GM21447 (cell line): ENCODE measurements around the gene COX14.
"Not testable (repeated sequence)": the region's sequence is repeated elsewhere in the genome, so short reads cannot be mapped to it uniquely, and the experiment has no call there.

Source experiments
- ATAC-seq: cut with Tn5 transposase; IDR thresholded peaks from one replicate; pipeline ENCODE4 v1.9.1; 2021; ENCODE audit not compliant: unreplicated experiment

Gene COX14

DNA sequence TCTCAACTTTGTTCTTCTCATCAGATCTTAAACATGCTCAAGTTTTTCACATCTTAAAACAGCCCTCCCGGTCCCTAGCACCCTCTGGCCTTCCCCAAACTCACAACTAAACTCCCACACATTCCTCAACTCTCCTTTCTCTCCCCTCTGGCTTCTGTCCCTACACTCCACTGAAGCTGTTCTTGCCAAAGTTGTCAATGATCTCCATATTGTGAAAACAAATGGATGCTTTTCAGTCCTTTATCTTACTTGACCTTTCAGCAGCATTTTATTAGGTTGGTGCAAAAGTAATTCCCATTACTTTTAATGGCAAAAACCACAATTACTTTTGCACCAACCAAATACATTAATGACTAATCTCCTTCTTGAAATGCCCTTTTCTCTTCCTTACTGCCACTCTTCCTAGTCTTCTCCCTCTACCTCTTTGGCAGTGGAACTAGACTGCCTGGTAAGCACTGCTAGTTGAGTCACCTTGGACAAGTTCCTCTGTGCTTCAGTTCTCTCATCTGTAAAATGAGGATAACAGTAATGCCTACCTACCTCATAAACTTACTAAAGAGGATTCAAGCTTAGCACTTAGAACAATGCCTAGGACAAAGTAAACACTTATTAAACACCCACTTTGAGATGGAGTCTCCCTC, 39.1 kb downstream of the COX14 start:
- no peak for ATAC-seq

DNA sequence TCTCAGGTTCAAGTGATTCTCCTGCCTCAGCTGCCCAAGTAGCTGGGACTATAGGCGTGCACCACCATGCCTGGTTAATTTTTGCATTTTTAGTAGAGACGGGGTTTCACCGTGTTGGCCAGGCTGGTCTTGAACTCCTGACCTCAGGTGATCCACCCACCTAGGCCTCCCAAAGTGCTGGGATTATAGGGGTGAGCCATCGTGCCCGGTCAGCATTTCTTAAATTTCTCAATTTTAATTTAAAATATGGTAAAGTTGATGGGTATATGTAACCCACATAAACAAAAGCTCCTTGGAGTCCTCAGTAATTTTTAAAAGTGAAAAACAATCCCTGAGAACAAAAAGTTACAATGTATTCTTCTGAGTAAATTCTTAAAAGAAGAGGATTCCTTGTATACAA, 42.9 kb downstream of the COX14 start:
- not testable (repeated sequence) for ATAC-seq

GRCh38 chr12:50156641-50157040, 44.6 kb downstream of the COX14 start:
- no peak for ATAC-seq

DNA sequence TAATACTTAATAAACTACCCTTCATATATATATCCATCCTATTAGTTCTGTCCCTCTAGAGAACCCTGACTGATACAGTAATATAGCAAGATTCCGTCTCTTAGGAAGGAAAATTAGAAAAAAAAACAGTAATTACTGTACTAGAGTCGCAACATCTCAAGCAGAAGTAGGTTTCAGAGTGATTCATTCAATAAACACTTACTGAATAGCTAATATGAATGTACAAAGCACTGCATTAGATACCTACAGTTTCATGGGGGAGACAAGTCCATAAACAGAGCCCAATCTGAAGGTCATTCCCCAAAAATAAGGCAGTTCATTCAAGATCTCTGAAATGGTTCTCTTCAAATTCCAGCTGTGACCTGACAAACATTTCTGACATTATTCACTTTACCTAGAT, 45.2 kb downstream of the COX14 start:
- no peak for ATAC-seq

DNA sequence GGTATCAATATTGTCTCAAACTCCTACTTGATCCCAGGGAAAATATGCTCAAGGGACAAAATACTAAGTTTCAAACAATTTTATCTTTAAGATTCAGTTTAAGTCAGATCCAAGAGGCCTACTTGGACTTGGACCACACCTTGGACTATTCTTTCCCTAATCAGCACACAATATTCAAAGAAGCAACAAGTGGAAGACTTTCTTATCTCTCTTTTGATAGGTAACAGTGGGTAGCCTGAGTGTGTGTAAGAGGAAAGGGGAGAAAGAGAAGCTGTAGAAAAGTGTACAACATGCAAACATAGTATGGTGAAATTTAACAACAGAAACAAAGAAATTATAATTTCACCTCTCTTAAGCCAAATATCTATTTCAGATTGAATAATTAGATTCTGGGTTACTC, 48.6 kb downstream of the COX14 start:
- ATAC-seq = no peak

DNA sequence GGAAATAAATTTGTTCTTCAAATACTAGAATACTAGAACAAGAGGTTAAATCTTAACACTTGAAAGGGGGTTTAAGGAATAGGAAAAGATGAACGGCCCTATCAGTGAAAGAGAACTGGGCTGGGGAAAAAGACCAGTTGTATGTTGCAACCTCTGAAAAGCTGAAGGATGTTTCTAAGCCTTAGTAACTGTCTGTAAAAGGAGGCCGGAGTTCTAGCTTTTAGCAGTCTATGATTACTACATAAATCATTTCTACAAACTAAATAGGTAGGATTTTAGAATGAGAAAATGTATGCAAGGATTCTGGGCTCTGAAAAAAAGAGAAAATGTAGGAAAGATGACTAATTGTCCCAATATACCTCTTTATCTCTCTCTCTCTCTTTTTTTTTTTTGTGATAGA, 50.2 kb downstream of the COX14 start:
- no peak for ATAC-seq

GRCh38 chr12:50164963-50165362, 52.9 kb downstream of the COX14 start:
- ATAC-seq = no peak

- peak; percentile 43 for ATAC-seq
Measured at GRCh38 chr12:50166799-50167048, 54.7 kb downstream of the COX14 start.

DNA sequence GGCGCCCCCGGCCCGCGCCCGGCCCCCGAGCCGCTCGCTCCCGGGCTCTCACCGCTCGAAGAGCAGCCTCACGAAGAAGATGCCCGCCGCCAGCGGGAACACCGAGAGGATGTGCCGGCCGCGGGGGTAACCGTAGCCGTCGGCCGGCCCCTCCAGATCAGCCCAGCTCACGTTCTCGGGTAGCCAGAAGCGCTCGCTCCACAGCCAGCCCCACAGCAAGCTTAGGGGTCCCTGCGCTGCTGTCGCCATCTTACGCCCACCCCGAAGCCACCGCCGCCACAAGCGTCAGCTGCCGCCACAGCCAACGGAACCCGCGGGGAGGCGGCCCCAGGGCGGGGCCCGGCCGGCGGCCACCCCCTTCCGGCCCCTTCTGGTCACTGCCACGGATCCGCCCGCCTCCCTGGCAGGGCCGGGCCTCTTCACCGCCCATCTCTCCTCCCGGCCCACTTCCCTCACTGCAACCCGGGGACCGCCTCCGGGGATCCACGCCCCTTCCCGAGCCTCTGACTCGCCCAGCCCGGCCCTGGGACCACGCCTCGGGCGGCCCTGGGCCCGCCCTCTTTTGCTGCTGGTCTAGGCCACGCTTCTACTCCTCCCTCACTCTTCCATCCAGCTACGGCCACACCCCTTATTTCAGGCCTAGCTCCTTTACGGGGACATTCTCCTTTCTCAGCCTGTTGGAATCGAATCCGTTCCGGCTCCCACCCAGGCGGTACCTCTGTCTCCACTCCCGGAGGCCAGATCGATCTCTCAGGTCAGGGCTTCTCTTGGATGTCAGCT, 55.2 kb downstream of the COX14 start, which contains the start of gene CERS5:
TSS of gene CERS5 (minus strand) at position 321 of the 780 bp plus-strand sequence. CDS start at position 249, 72 bp downstream.
- ATAC-seq = peak; percentile 98
